Liver (tissue), 3 donors: Measurements from ENCODE around the gene DOCK1.

Source experiments
- ATF3 ChIP-seq: IDR thresholded peaks from 2 replicates; pipeline ENCODE4 v1.6.1; 2016; ENCODE audit warnings: antibody characterized with exemption
- CTCF ChIP-seq: fragments of 150-350 bp; IDR thresholded peaks from 2 replicates; pipeline ENCODE4 v1.5.1; 2017; ENCODE audit warnings: improper control_type of control experiment, low read depth, low read length; ENCODE audit not compliant: missing input control
- FOXA1 ChIP-seq: IDR thresholded peaks from 2 replicates; pipeline ENCODE4 v1.6.1; 2016; ENCODE audit warnings: antibody characterized with exemption
- JUND ChIP-seq, 2 donors: IDR thresholded peaks; 2 replicates each; pipeline ENCODE4 v1.6.1; 2016; ENCODE audit warnings: antibody characterized with exemption in 2 of 2
- RAD21 ChIP-seq, 2 donors: IDR thresholded peaks; 2 replicates each; pipeline ENCODE4 v1.6.1; 2016; ENCODE audit warnings: antibody characterized with exemption in 2 of 2, mild to moderate bottlenecking in 2 of 2
- RXRA ChIP-seq, 2 donors: IDR thresholded peaks; 2 replicates each; pipeline ENCODE4 v1.6.1; 2017 to 2018; ENCODE audit warnings: antibody characterized with exemption in 2 of 2, mild to moderate bottlenecking in 1 of 2
- TAF1 ChIP-seq: conservative IDR thresholded peaks from 2 replicates; pipeline ENCODE4 v1.6.1; 2016; ENCODE audit warnings: antibody characterized with exemption, mild to moderate bottlenecking
- YY1 ChIP-seq: IDR thresholded peaks from 2 replicates; pipeline ENCODE4 v1.6.1; 2016; ENCODE audit warnings: antibody characterized with exemption, mild to moderate bottlenecking
- ZBTB33 ChIP-seq: IDR thresholded peaks from 2 replicates; pipeline ENCODE4 v1.6.1; 2016; ENCODE audit warnings: antibody characterized with exemption
- donor health status: healthy.
- donor health status: healthy.

GRCh38 chr10:127338399-127339110 lies 433.3 kb downstream of the DOCK1 start:
- TF ChIP-seq TAF1 (no peak), ZBTB33 (no peak), CTCF (no peak), JUND (IDR thresholded peaks at IDR 0.05) (no peak), FOXA1 (no peak), RAD21 (IDR thresholded peaks at IDR 0.05) (no peak), YY1 (no peak), ATF3 (no peak), RXRA (IDR thresholded peaks at IDR 0.05) (no peak)
